ENCODE measurements around the gene SUMF2. TPM values are rescaled to one million over a fixed set of nuclear protein-coding genes. Genes with fewer than 3 reads are reported as not detected.

The SUMF2 gene
- polyA plus RNA-seq, 1 donor from 2014 or later: 69.3 TPM

DNA sequence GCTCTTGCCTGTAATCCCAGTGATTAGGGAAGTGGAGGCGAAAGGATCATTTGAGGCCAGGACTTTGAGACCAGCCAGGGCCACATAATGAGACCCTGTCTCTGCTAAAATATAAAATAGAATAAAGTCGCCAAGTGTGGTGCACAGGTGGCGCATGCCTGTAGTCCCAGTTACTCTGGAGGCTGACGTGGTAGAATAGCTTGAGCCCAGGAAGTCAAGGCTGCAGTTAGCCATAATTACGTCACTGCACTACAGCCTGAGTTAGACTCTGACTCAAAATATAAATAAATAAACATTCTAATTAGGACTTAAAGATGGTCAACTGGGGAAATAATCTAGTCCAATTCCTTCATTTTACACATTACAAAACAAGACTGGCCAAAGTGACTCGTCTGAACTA, 41.4 kb downstream of the SUMF2 start:
- H3F3A ChIP-seq (ENCODE audit: insufficient read depth, low read length, poor library complexity, severe bottlenecking): no peaks in the 10 kb centered on the region
- no peaks in the 10 kb centered on the region for H3K9me3 ChIP-seq (ENCODE audit: low read length)
- peaks cover 11% of the 10 kb centered on the region for H3K79me2 ChIP-seq (replicated peaks; ENCODE audit: insufficient read depth, low read length)
- H4K20me1 ChIP-seq (ENCODE audit: insufficient read depth): no peaks in the 10 kb centered on the region
- no peaks in the 10 kb centered on the region for H3K36me3 ChIP-seq (ENCODE audit: insufficient read depth, low read length)
- H3K9ac ChIP-seq (ENCODE audit: low read length): peak overlapping the region; percentile 69
- no peaks in the 10 kb centered on the region for H3K9me2 ChIP-seq (ENCODE audit: insufficient read depth, low read length)
- no peak overlapping the region for H3K27ac ChIP-seq (ENCODE audit: low read length)
- H3K4me3 ChIP-seq (ENCODE audit: low read length): peak overlapping the region; percentile 77
- peak overlapping the region; percentile 5 for H3K4me2 ChIP-seq (ENCODE audit: low read length)
- no peak overlapping the region for H2AFZ ChIP-seq (ENCODE audit: low read depth, low read length)
- no peaks in the 10 kb centered on the region for H3K27me3 ChIP-seq (ENCODE audit: insufficient read depth, low read depth, low read length)
- no peak for TF ChIP-seq MXI1 (conservative IDR thresholded peaks at IDR 0.05; ENCODE audit: poor library complexity, severe bottlenecking)
- no peak for TF ChIP-seq RAD21 (conservative IDR thresholded peaks at IDR 0.05)
- no peak for TF ChIP-seq SMC3 (conservative IDR thresholded peaks at IDR 0.05; ENCODE audit: poor library complexity)
- TF ChIP-seq TAF1 (IDR thresholded peaks at IDR 0.05; ENCODE audit: low read depth): no peak

- peak within 1 kb of the TSS; percentile 69 for H3K9ac ChIP-seq (ENCODE audit: low read length)
- H3K79me2 ChIP-seq (replicated peaks; ENCODE audit: insufficient read depth, low read length): peaks cover 11% of the 10 kb centered on the region
- TF ChIP-seq EP300 (conservative IDR thresholded peaks at IDR 0.05; ENCODE audit: poor library complexity, severe bottlenecking) (no peak), CTCF (IDR thresholded peaks at IDR 0.05; ENCODE audit: poor library complexity, severe bottlenecking) (no peak), TAF1 (IDR thresholded peaks at IDR 0.05; ENCODE audit: low read depth) (peak; percentile 41), MXI1 (conservative IDR thresholded peaks at IDR 0.05; ENCODE audit: poor library complexity, severe bottlenecking) (peak; percentile 76), RAD21 (conservative IDR thresholded peaks at IDR 0.05) (no peak), SMC3 (conservative IDR thresholded peaks at IDR 0.05; ENCODE audit: poor library complexity) (no peak), EZH2 (IDR thresholded peaks at IDR 0.05; ENCODE audit: borderline replicate concordance, insufficient read depth, low read length, poor library complexity, severe bottlenecking) (no peak), POLR2AphosphoS5 (IDR thresholded peaks at IDR 0.05) (peak; percentile 34)
- TF ChIP-seq, protein P1, sequence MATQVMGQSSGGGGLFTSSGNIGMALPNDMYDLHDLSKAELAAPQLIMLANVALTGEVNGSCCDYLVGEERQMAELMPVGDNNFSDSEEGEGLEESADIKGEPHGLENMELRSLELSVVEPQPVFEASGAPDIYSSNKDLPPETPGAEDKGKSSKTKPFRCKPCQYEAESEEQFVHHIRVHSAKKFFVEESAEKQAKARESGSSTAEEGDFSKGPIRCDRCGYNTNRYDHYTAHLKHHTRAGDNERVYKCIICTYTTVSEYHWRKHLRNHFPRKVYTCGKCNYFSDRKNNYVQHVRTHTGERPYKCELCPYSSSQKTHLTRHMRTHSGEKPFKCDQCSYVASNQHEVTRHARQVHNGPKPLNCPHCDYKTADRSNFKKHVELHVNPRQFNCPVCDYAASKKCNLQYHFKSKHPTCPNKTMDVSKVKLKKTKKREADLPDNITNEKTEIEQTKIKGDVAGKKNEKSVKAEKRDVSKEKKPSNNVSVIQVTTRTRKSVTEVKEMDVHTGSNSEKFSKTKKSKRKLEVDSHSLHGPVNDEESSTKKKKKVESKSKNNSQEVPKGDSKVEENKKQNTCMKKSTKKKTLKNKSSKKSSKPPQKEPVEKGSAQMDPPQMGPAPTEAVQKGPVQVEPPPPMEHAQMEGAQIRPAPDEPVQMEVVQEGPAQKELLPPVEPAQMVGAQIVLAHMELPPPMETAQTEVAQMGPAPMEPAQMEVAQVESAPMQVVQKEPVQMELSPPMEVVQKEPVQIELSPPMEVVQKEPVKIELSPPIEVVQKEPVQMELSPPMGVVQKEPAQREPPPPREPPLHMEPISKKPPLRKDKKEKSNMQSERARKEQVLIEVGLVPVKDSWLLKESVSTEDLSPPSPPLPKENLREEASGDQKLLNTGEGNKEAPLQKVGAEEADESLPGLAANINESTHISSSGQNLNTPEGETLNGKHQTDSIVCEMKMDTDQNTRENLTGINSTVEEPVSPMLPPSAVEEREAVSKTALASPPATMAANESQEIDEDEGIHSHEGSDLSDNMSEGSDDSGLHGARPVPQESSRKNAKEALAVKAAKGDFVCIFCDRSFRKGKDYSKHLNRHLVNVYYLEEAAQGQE (IDR thresholded peaks at IDR 0.05; ENCODE audit: borderline replicate concordance): peak; percentile 36
- no peaks in the 10 kb centered on the region for H3K36me3 ChIP-seq (ENCODE audit: insufficient read depth, low read length)
- no peaks in the 10 kb centered on the region for H3K27me3 ChIP-seq (ENCODE audit: insufficient read depth, low read depth, low read length)
- H3F3A ChIP-seq (ENCODE audit: insufficient read depth, low read length, poor library complexity, severe bottlenecking): no peaks in the 10 kb centered on the region
- H2AFZ ChIP-seq (ENCODE audit: low read depth, low read length): peak within 1 kb of the TSS; percentile 56
- H3K27ac ChIP-seq (ENCODE audit: low read length): peak within 1 kb of the TSS; percentile 37
- peak within 1 kb of the TSS; percentile 77 for H3K4me3 ChIP-seq (ENCODE audit: low read length)
- H4K20me1 ChIP-seq (ENCODE audit: insufficient read depth): no peaks in the 10 kb centered on the region
- peak within 1 kb of the TSS; percentile 5 for H3K4me2 ChIP-seq (ENCODE audit: low read length)
- H3K9me3 ChIP-seq (ENCODE audit: low read length): no peaks in the 10 kb centered on the region
- no peaks in the 10 kb centered on the region for H3K9me2 ChIP-seq (ENCODE audit: insufficient read depth, low read length)
Observed at GRCh38 chr7:56106108-56107073, 42.3 kb downstream of the SUMF2 start, which contains the start of gene CHCHD2. Gene CHCHD2 (minus strand): TSS chr7:56106476. CDS start chr7:56106413, 63 bp downstream.

Measured in neural cell (in vitro differentiated cells).